ENCODE data around the gene DNAJB12. TPM values are rescaled to one million over a fixed set of nuclear protein-coding genes. Genes with fewer than 3 reads are reported as not detected.

The DNAJB12 gene
- total and polyA plus RNA-seq, 10 of the 15 experiments (the other 5 are each of a cell fraction or from before 2014, with no cell fraction given): 4.6 to 31.6 (median 18.8) TPM

GRCh38 chr10:72319416-72320254 lies 35.1 kb downstream of the DNAJB12 start (continued):
- peak; percentile 99 for TF ChIP-seq GATAD2B (conservative IDR thresholded peaks at IDR 0.05; ENCODE audit: low read depth)
- peak; percentile 45 for TF ChIP-seq SPI1 (IDR thresholded peaks at IDR 0.05; ENCODE audit: borderline replicate concordance, insufficient read depth, low read depth, low read length)
- TF ChIP-seq WRNIP1 (IDR thresholded peaks at IDR 0.05; ENCODE audit: borderline replicate concordance, low read depth, low read length): no peak
- TF ChIP-seq HDAC6 (IDR thresholded peaks at IDR 0.05; ENCODE audit: unreplicated experiment): peak; percentile 79
- TF ChIP-seq MEF2A (IDR thresholded peaks at IDR 0.05; ENCODE audit: insufficient read depth, low read depth, low read length): no peak
- peak; percentile 48 for TF ChIP-seq KLF5 (IDR thresholded peaks at IDR 0.05; ENCODE audit: partially characterized antibody)
- peak; percentile 28; the same call in 1 of the 2 replicates for TF ChIP-seq RUNX3 (IDR thresholded peaks at IDR 0.05; ENCODE audit: low read length)
- TF ChIP-seq IKZF2 (IDR thresholded peaks at IDR 0.05): peak in 1 of 2 experiments; percentile 61
- no peak for TF ChIP-seq KAT2A (conservative IDR thresholded peaks at IDR 0.05; ENCODE audit: control insufficient read depth, low read depth, low read length)
- no peak for TF ChIP-seq MLLT1 (IDR thresholded peaks at IDR 0.05)
- TF ChIP-seq USF1 (IDR thresholded peaks at IDR 0.05; ENCODE audit: borderline replicate concordance, extremely low read length, insufficient read depth, low read depth, low read length): peak; percentile 61
- peak; percentile 96 for TF ChIP-seq ZNF687 (IDR thresholded peaks at IDR 0.05)
- no peak for TF ChIP-seq NR2C2 (IDR thresholded peaks at IDR 0.05; ENCODE audit: borderline replicate concordance, control insufficient read depth, insufficient read length, low read depth)
- 0 out of 2 replicates have a peak, but pooled peaks have one; percentile 22 for TF ChIP-seq RFX5 (IDR thresholded peaks at IDR 0.05; ENCODE audit: low read depth, low read length)
- TF ChIP-seq BACH1 (IDR thresholded peaks at IDR 0.05; ENCODE audit: borderline replicate concordance): peak; percentile 91
- TF ChIP-seq MXI1 (IDR thresholded peaks at IDR 0.05; ENCODE audit: low read depth, low read length): peak; percentile 37; the same call in 1 of the 2 replicates
- TF ChIP-seq CHD1 (IDR thresholded peaks at IDR 0.05; ENCODE audit: low read depth, low read length): 0 out of 2 replicates have a peak, but pooled peaks have one; percentile 33
- 0 out of 2 replicates have a peak, but pooled peaks have one; percentile 3 for TF ChIP-seq BCL11A (IDR thresholded peaks at IDR 0.05; ENCODE audit: low read depth, low read length)
- peak; percentile 86; the same call in 1 of the 2 replicates for TF ChIP-seq ZNF207 (IDR thresholded peaks at IDR 0.05; ENCODE audit: borderline replicate concordance)
- no peak for TF ChIP-seq SUPT20H (IDR thresholded peaks at IDR 0.05; ENCODE audit: borderline replicate concordance, control insufficient read depth, low read depth, low read length)
- peak; percentile 5 for TF ChIP-seq PBX3 (IDR thresholded peaks at IDR 0.05; ENCODE audit: insufficient replicate concordance, low read depth, low read length)

All from GM12878 (cell line).